Neural cell (in vitro differentiated cells): Measurements from ENCODE around the gene LAMB2. TPM values are rescaled to one million over a fixed set of nuclear protein-coding genes. Genes with fewer than 3 reads are reported as not detected.

Experiments used
- H2AFZ ChIP-seq: fragments of 200-600, 300-800 bp; sonication (generic), shearing (Covaris generic); 2 replicates; pipeline ENCODE4 v1.6.0; 2014; ENCODE audit warnings: low read depth, mild to moderate bottlenecking, antibody characterized with exemption, low read length, moderate library complexity
- H3F3A ChIP-seq: fragments of 200-600 bp; shearing (Covaris generic); 2 replicates; pipeline ENCODE4 v1.6.1; 2016; ENCODE audit warnings: mild to moderate bottlenecking, moderate library complexity, mixed read lengths, antibody characterized with exemption, low read length; ENCODE audit not compliant: insufficient read depth, poor library complexity, severe bottlenecking
- H3K27ac ChIP-seq: fragments of 200-600, 300-800 bp; sonication (generic), shearing (Covaris generic); 2 replicates; pipeline ENCODE4 v1.5.1; 2014; ENCODE audit warnings: mild to moderate bottlenecking, low read length, moderate library complexity
- H3K27me3 ChIP-seq: fragments of 300-800, 200-600 bp; sonication (generic), shearing (Covaris generic); 2 replicates; pipeline ENCODE4 v1.6.0; 2014; ENCODE audit warnings: mild to moderate bottlenecking, low read depth, low read length, moderate library complexity; ENCODE audit not compliant: insufficient read depth
- H3K36me3 ChIP-seq: fragments of 300-800, 200-600 bp; sonication (generic), shearing (Covaris generic); 2 replicates; pipeline ENCODE4 v1.5.1; 2014; ENCODE audit warnings: mild to moderate bottlenecking, antibody characterized with exemption, low read length, moderate library complexity; ENCODE audit not compliant: insufficient read depth
- H3K4me2 ChIP-seq: fragments of 300-800, 200-600 bp; sonication (generic), shearing (Covaris generic); 2 replicates; pipeline ENCODE4 v1.6.0; 2014; ENCODE audit warnings: mild to moderate bottlenecking, low read length
- H3K4me3 ChIP-seq: fragments of 300-800, 200-600 bp; sonication (generic), shearing (Covaris generic); 2 replicates; pipeline ENCODE4 v1.5.1; 2014; ENCODE audit warnings: mild to moderate bottlenecking, low read length, moderate library complexity
- H3K79me2 ChIP-seq: fragments of 200-600 bp; shearing (Covaris generic); replicated peaks from 2 replicates; pipeline ENCODE4 v1.6.0; 2014; ENCODE audit warnings: mild to moderate bottlenecking, low read length, moderate library complexity; ENCODE audit not compliant: insufficient read depth
- H3K9ac ChIP-seq: fragments of 300-800, 200-600 bp; sonication (generic), shearing (Covaris generic); 2 replicates; pipeline ENCODE4 v1.6.1; 2016; ENCODE audit warnings: mild to moderate bottlenecking, low read length, mixed read lengths
- H3K9me2 ChIP-seq: fragments of 200-600 bp; shearing (Covaris generic); 2 replicates; pipeline ENCODE4 v1.6.1; 2016; ENCODE audit warnings: mild to moderate bottlenecking, low read length, mixed read lengths; ENCODE audit not compliant: insufficient read depth
- H3K9me3 ChIP-seq: fragments of 200-600, 300-800 bp; sonication (generic), shearing (Covaris generic); 2 replicates; pipeline ENCODE4 v1.6.1; 2016; ENCODE audit warnings: mild to moderate bottlenecking, mixed run types, low read length, moderate library complexity, mixed read lengths
- H4K20me1 ChIP-seq: fragments of 200-600 bp; shearing (Covaris generic); 2 replicates; pipeline ENCODE4 v1.6.1; 2016; ENCODE audit warnings: mild to moderate bottlenecking, mixed run types; ENCODE audit not compliant: insufficient read depth
- CTCF ChIP-seq: fragments of 450-650 bp; IDR thresholded peaks from 2 replicates; pipeline ENCODE4 v1.5.1; 2014; ENCODE audit warnings: antibody characterized with exemption, mild to moderate bottlenecking, moderate library complexity; ENCODE audit not compliant: poor library complexity, severe bottlenecking
- EP300 ChIP-seq: fragments of 450-650 bp; conservative IDR thresholded peaks from 2 replicates; pipeline ENCODE4 v1.6.1; 2014; ENCODE audit warnings: antibody characterized with exemption, mild to moderate bottlenecking, moderate library complexity; ENCODE audit not compliant: poor library complexity, severe bottlenecking
- EZH2 ChIP-seq: fragments of 200-600, 300-800 bp; shearing (Covaris generic), sonication (generic); IDR thresholded peaks from 2 replicates; pipeline ENCODE4 v1.6.1; 2014; ENCODE audit warnings: antibody characterized with exemption, low read length, borderline replicate concordance, mild to moderate bottlenecking; ENCODE audit not compliant: insufficient read depth, poor library complexity, severe bottlenecking
- MXI1 ChIP-seq: fragments of 450-650 bp; conservative IDR thresholded peaks from 2 replicates; pipeline ENCODE4 v1.6.1; 2014; ENCODE audit warnings: antibody characterized with exemption, mild to moderate bottlenecking; ENCODE audit not compliant: poor library complexity, severe bottlenecking
- POLR2AphosphoS5 ChIP-seq: IDR thresholded peaks from 2 replicates; pipeline ENCODE4 v1.6.1; 2012
- RAD21 ChIP-seq: fragments of 450-650 bp; conservative IDR thresholded peaks from 2 replicates; pipeline ENCODE4 v1.6.1; 2014; ENCODE audit warnings: antibody characterized with exemption, mild to moderate bottlenecking, moderate library complexity
- REST ChIP-seq: IDR thresholded peaks from 2 replicates; pipeline ENCODE4 v1.6.1; 2012; ENCODE audit warnings: borderline replicate concordance
- SMC3 ChIP-seq: fragments of 450-650 bp; conservative IDR thresholded peaks from 2 replicates; pipeline ENCODE4 v1.6.1; 2014; ENCODE audit warnings: antibody characterized with exemption, mild to moderate bottlenecking, moderate library complexity; ENCODE audit not compliant: poor library complexity
- TAF1 ChIP-seq: IDR thresholded peaks from 2 replicates; pipeline ENCODE4 v1.6.1; 2012; ENCODE audit warnings: low read depth
- polyA plus RNA-seq: library from polyadenylated mRNA; depleted of rRNA; stranded (reverse); fragments of >200 nt; gene quantifications from 2 replicates; pipeline ENCODE4 v1.2.3, GENCODE V29; 2014

The LAMB2 gene
- polyA plus RNA-seq, 1 donor from 2014 or later, result 15.9 TPM

GRCh38 chr3:49120438-49121131 is 12.3 kb downstream of the LAMB2 start, which contains the start of gene USP19:
Gene USP19 (minus strand): TSS chr3:49120823. CDS start chr3:49119145, 1,678 bp downstream.
- no peaks in the 10 kb centered on the region for H3K9me2 ChIP-seq
- no peaks in the 10 kb centered on the region for H3F3A ChIP-seq
- H3K27ac ChIP-seq, result peak within 1 kb of the TSS; percentile 92
- peak; percentile 78 for TF ChIP-seq REST
- TF ChIP-seq RAD21, result peak; percentile 46
- peak; percentile 59 for TF ChIP-seq SMC3
- TF ChIP-seq EP300, result peak; percentile 75
- TF ChIP-seq MXI1, result peak; percentile 85
- TF ChIP-seq EZH2, result no peak
- TF ChIP-seq CTCF, result no peak
- TF ChIP-seq POLR2AphosphoS5, result peak; percentile 94
- no peak for TF ChIP-seq TAF1
- H3K9ac ChIP-seq, result peak within 1 kb of the TSS; percentile 97
- H3K27me3 ChIP-seq, result no peaks in the 10 kb centered on the region
- H2AFZ ChIP-seq, result peak within 1 kb of the TSS; percentile 73
- peaks cover 1% of the 10 kb centered on the region for H3K36me3 ChIP-seq
- H3K79me2 ChIP-seq, result peaks cover 15% of the 10 kb centered on the region
- H3K9me3 ChIP-seq, result no peaks in the 10 kb centered on the region
- H3K4me2 ChIP-seq, result peak within 1 kb of the TSS; percentile 100
- H3K4me3 ChIP-seq, result peak within 1 kb of the TSS; percentile 100
- H4K20me1 ChIP-seq, result no peaks in the 10 kb centered on the region

DNA sequence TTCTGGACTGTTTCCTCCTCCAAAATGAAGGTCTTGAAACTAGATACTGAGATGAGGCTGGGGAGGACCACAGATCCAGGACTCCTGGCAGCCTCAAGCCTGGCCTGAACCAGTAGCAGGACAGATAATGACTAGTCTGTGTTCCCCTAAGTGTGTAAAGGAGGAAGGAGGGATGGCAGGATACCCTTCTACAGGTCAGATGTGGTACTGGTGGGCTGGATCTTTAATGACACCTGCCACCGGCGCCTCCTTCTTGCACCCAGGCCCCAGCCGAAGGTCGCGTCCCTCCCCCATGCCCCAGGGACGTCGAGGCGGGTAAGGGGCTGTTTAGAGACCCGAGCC is 12.8 kb downstream of the LAMB2 start:
- Histone ChIP-seq H4K20me1 (no peaks in the 10 kb centered on the region), H3K4me2 (peak overlapping the region; percentile 100), H3K9me2 (no peaks in the 10 kb centered on the region), H3K9ac (peak overlapping the region; percentile 97), H2AFZ (peak overlapping the region; percentile 73), H3K27ac (peak overlapping the region; percentile 92), H3K9me3 (no peaks in the 10 kb centered on the region), H3K79me2 (peaks cover 15% of the 10 kb centered on the region), H3K4me3 (peak overlapping the region; percentile 100), H3K27me3 (no peaks in the 10 kb centered on the region), H3K36me3 (peaks cover 6% of the 10 kb centered on the region), H3F3A (no peaks in the 10 kb centered on the region)
- no peak for TF ChIP-seq SMC3
